NOMO-1 treated with DMSO at 0.1 percent for 48 hours (cell line): Measurements from ENCODE around the gene SH2D3A.
"Not testable (repeated sequence)": the region's sequence is repeated elsewhere in the genome, so short reads cannot be mapped to it uniquely, and the experiment has no call there.

Experiments
- DNase-seq: peaks from one replicate; lab custom pipeline; 2025; ENCODE audit not compliant: unreplicated experiment; lab: John Stamatoyannopoulos, UW

Gene SH2D3A

GRCh38 chr19:6710273-6711077, 56.8 kb downstream of the SH2D3A start:
- no peak for DNase-seq

DNA sequence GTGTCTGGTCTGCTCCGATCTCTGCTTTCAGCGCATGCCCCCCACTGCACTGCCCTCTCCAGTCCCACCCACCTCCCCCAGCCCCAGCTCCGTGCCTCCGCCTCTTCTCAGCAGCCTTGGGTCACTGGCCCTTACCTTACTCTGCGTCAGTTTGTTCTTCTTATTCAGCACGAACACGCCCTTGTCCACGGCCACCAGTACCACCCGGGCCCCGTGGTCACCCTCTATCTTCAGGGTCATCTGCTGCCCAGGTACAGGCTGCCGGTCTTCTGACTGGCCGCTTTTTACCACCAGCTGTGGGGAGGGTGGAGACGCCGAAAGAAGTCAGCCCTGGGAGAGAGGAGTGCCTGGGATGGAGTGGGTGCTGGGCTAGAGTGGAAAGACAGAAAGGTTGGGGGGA, 57.7 kb downstream of the SH2D3A start:
- DNase-seq, result no peak

GRCh38 chr19:6708913-6709312, 58.3 kb downstream of the SH2D3A start:
- not testable (repeated sequence) for DNase-seq

DNA sequence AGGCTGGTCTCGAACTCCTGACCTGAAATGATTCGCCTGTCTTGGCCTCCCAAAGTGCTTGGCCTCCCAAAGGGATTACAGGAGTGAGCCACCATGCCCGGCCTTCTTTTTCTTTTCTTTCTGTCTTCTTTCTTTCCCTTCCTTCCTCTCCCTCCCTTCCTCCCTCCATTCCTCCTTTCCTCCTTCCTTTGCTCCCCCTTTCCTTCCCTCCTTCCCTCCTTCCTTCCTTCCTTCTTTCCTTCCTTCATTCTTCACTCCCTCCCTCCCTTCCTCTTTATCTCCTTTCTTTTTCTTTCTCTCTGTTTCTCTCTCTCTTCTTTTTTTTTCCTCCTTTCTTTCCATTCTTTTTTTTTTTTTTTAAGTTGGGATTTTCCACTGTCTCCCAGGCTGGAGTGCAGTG, 58.9 kb downstream of the SH2D3A start:
- no peak for DNase-seq

DNA sequence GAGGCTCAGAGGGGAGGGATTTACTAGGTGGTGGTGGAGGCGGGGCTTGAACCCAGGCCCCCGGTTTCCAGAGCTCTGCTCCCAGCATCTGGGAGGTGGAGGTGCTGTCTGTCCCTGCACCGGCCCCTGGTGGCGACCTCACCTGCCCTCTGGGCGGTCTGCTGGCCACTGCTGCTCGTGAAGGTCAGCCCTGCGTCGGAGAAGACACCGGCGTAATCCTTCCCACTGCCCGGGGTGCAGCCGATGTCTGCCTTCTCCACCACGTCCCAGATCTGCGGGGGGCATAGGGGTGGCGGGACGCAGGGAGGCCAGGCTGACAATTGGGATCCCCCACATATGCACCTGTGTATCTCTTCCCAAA, 59.6 kb downstream of the SH2D3A start:
- DNase-seq, result no peak

DNA sequence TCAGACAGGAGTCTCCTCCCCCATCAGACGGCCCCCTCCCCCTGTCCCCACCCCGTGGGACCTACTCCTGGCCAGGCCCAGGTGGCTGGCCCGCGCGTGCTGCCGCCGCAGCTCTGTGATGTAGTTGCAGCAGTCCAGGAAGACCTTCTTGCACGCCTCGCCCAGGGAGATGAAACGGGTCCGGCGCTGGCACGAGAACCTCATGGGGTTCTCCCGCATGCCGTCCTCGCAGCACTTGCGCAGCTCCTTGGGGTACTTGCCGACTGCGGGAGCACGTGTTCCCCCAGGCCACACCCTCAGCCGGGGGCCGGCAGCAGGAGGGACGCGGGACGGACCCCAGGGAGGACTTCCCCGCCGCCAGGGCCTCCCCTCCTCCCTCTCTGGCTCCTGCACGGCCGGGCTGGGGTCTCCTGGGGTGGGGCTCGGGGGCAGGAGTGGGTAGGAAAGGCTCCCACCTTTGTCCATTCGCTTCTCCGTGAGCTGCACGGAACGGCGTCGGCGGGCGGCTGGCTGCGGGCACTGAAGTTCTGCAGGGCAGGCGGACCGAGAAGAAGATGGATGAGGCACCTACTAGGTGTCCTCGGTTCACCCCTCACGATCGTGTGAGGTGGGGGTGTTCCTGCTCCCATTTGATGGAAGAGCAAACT, 60.1 kb downstream of the SH2D3A start:
- DNase-seq, result no peak

DNA sequence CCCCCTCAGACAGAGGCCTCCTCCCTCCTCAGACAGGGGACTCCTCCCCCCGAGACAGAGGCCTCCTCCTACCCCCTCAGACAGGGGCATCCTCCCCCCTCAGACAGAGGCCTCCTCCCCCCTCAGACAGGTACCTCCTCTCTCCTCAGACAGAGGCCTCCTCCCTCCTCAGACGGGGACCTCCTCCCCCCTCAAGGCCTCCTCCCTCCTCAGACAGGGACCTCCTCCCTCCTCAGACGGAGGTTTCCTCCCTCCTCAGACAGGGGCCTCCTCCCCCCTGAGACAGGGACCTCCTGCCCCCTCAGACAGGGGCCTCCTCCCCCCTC, 60.6 kb downstream of the SH2D3A start:
- no peak for DNase-seq

DNA sequence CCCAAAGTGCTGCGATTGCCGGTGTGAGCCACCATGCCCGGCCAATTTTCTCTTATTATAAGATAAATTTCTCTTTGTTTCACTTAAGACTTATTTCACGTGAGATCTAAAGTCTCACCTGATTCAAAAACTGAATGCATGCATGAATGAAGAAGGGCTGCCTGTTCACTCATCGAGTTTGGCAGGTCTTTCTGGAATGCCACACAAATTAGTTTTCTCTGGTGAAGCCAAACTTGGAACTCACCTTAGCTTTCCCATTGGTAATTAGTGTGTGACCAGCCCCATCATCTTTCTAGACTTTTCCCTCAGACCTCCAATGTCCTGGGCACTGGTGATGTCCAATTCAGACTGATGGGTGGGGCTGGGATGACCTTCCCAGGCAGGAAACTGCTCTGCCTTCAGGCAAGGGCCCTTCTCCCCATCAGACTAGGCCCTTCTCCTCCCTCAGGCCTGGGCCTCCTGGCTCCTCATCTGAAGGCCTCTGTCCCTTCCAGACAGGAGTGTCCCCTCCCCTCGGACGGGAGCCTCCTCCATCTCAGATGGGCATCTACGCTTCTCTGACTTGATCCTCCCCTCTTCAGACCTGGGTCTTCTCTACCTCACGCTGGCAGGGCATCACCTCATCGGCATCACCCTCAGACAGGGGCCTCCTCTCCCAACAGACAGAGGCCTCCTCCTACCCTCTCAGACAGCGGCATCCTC, 61.2 kb downstream of the SH2D3A start:
- DNase-seq, result no peak
